OCI-LY1 (cell line): ENCODE results near the gene AKAP8.

ENCODE experiments used
- CTCF ChIP-seq: fragments of 200-600 bp; sonication (generic), shearing (Covaris generic); IDR thresholded peaks from 2 replicates; pipeline ENCODE4 v1.5.1; 2017; ENCODE audit warnings: mild to moderate bottlenecking, antibody characterized with exemption, low read length, moderate library complexity, mixed read lengths
- EZH2 ChIP-seq: fragments of 200-600 bp; sonication (generic), shearing (Covaris generic); IDR thresholded peaks from 2 replicates; pipeline ENCODE4 v1.8.0; 2017; ENCODE audit warnings: borderline replicate concordance, mixed run types, mild to moderate bottlenecking, antibody characterized with exemption, low read length, moderate library complexity, mixed read lengths

DNA sequence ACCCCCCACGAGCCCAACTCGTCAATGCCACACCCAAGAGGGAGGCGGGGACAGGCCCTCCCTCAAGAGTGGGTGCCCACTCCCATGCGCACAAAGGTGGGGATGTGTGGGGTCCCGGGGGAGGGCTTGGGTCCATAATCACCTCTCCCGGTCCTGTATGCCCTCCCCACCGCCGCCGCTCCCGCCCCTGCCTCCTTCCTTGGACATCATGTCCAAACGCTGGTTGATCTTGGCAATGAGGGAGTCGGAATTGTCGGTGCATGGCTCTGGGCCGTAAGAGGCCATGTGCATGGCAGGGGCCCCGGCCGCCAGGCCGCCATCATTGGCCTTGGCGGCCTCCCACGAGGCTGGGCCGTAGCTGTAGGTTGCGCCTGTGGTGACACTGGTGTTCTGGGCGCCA, 5.9 kb downstream of the AKAP8 start:
- TF ChIP-seq CTCF (no peak), EZH2 (no peak)
